GM23338 (cell line): ENCODE results near the gene NGF. TPM values are rescaled to one million over a fixed set of nuclear protein-coding genes. Genes with fewer than 3 reads are reported as not detected.

Source experiments
- ATAC-seq: fragments of 200-7000 bp; cut with Tn5 transposase; 3 replicates; pipeline ENCODE4 v1.9.1; 2020
- DNase-seq: peaks from one replicate; pipeline ENCODE4 v3.0.0-alpha.2; 2015; ENCODE audit warnings: low spot score
- H2AFZ ChIP-seq: fragments of 200-600 bp; sonication (generic); 2 replicates; pipeline ENCODE4 v1.8.0; 2016; ENCODE audit warnings: antibody characterized with exemption, mild to moderate bottlenecking, moderate library complexity
- H3F3A ChIP-seq: fragments of 200-600 bp; sonication (generic); replicated peaks from 2 replicates; pipeline ENCODE4 v1.8.0; 2017; ENCODE audit warnings: antibody characterized with exemption, mixed run types, low read depth
- H3K27ac ChIP-seq: fragments of 200-600 bp; sonication (generic); 2 replicates; pipeline ENCODE4 v1.6.1; 2016; ENCODE audit warnings: low read depth
- H3K27me3 ChIP-seq: fragments of 200-600 bp; sonication (generic); 2 replicates; pipeline ENCODE4 v1.8.0; 2016; ENCODE audit warnings: mild to moderate bottlenecking, mixed run types, moderate library complexity; ENCODE audit not compliant: insufficient read depth
- H3K36me3 ChIP-seq: fragments of 200-600 bp; sonication (generic); 2 replicates; pipeline ENCODE4 v1.8.0; 2016; ENCODE audit warnings: mild to moderate bottlenecking; ENCODE audit not compliant: insufficient read depth
- H3K4me1 ChIP-seq: fragments of 200-600 bp; sonication (generic); 2 replicates; pipeline ENCODE4 v1.8.0; 2016; ENCODE audit warnings: mild to moderate bottlenecking, moderate library complexity; ENCODE audit not compliant: insufficient read depth
- H3K4me2 ChIP-seq: fragments of 200-600 bp; sonication (generic); 2 replicates; pipeline ENCODE4 v1.7.1; 2017; ENCODE audit warnings: mixed run types
- H3K4me3 ChIP-seq: fragments of 200-600 bp; sonication (generic); 2 replicates; pipeline ENCODE4 v1.6.1; 2016; ENCODE audit warnings: mixed run types
- H3K79me2 ChIP-seq: fragments of 200-600 bp; sonication (generic); replicated peaks from 2 replicates; pipeline ENCODE4 v1.8.0; 2017; ENCODE audit warnings: mild to moderate bottlenecking; ENCODE audit not compliant: insufficient read depth
- H3K9me2 ChIP-seq: fragments of 200-600 bp; sonication (generic); 2 replicates; pipeline ENCODE4 v1.8.0; 2017; ENCODE audit not compliant: insufficient read depth
- H4K20me1 ChIP-seq: fragments of 200-600 bp; sonication (generic); replicated peaks from 2 replicates; pipeline ENCODE4 v1.8.0; 2017; ENCODE audit warnings: mild to moderate bottlenecking; ENCODE audit not compliant: insufficient read depth
- H3K27ac Mint-ChIP-seq: 2 replicates; pipeline ENCODE4 v1.8.0; 2020; ENCODE audit warnings: inconsistent platforms, mild to moderate bottlenecking, moderate library complexity, mixed read lengths
- H3K27me3 Mint-ChIP-seq: 3 replicates; pipeline ENCODE4 v1.8.0; 2022; ENCODE audit warnings: low read depth, mild to moderate bottlenecking, moderate library complexity, mixed read lengths, inconsistent platforms; ENCODE audit not compliant: insufficient read depth, poor library complexity
- H3K36me3 Mint-ChIP-seq: 3 replicates; pipeline ENCODE4 v1.8.0; 2021; ENCODE audit warnings: low read depth, mild to moderate bottlenecking, inconsistent platforms, moderate library complexity, mixed read lengths
- H3K4me1 Mint-ChIP-seq: 3 replicates; pipeline ENCODE4 v1.8.0; 2020; ENCODE audit warnings: mild to moderate bottlenecking, inconsistent platforms, mixed read lengths
- H3K4me3 Mint-ChIP-seq: 3 replicates; pipeline ENCODE4 v1.8.0; 2021; ENCODE audit warnings: moderate library complexity, mild to moderate bottlenecking, inconsistent platforms, mixed read lengths
- H3K9me3 Mint-ChIP-seq: 3 replicates; pipeline ENCODE4 v1.8.0; 2020; ENCODE audit warnings: moderate library complexity, mild to moderate bottlenecking, inconsistent platforms, mixed read lengths
- CREB1 ChIP-seq: fragments of 250-450 bp; sonication (Bioruptor Pico); IDR thresholded peaks from 2 replicates; pipeline ENCODE4 v1.5.0; 2020; ENCODE audit warnings: low read depth, mild to moderate bottlenecking, moderate library complexity
- CTCF ChIP-seq, 2 experiments: fragments of 200-600 bp in 1 of 2; sonication (generic) in 1 of 2; conservative IDR thresholded peaks; 2 replicates each; pipeline versions ENCODE4 v1.5.1 to v1.6.1; 2016 to 2017; ENCODE audit warnings: antibody characterized with exemption in 2 of 2, low read depth in 2 of 2, mild to moderate bottlenecking in 2 of 2, moderate library complexity in 1 of 2
- ETS1 ChIP-seq: IDR thresholded peaks from 2 replicates; pipeline ENCODE4 v1.6.1; 2016; ENCODE audit warnings: antibody characterized with exemption
- EZH2 ChIP-seq: fragments of 200-600 bp; sonication (generic); IDR thresholded peaks from one replicate; pipeline ENCODE4 v1.8.0; 2017; ENCODE audit warnings: antibody characterized with exemption, mild to moderate bottlenecking, low read depth; ENCODE audit not compliant: unreplicated experiment
- EZH2phosphoT487 ChIP-seq: fragments of 200-600 bp; sonication (generic); IDR thresholded peaks from one replicate; pipeline ENCODE4 v1.8.1; 2018; ENCODE audit warnings: antibody characterized with exemption; ENCODE audit not compliant: unreplicated experiment
- JUNB ChIP-seq: IDR thresholded peaks from one replicate; pipeline ENCODE4 v1.6.1; 2016; ENCODE audit warnings: antibody characterized with exemption; ENCODE audit not compliant: unreplicated experiment
- NANOG ChIP-seq: IDR thresholded peaks from 2 replicates; pipeline ENCODE4 v1.6.1; 2016; ENCODE audit warnings: antibody characterized with exemption, borderline replicate concordance
- POLR2AphosphoS5 ChIP-seq: IDR thresholded peaks from 2 replicates; pipeline ENCODE4 v1.6.1; 2016; ENCODE audit warnings: antibody characterized with exemption, low read depth
- REST ChIP-seq: IDR thresholded peaks from one replicate; pipeline ENCODE4 v1.6.1; 2018; ENCODE audit warnings: antibody characterized with exemption; ENCODE audit not compliant: unreplicated experiment
- STAT1 ChIP-seq: IDR thresholded peaks from one replicate; pipeline ENCODE4 v1.6.1; 2016; ENCODE audit warnings: antibody characterized with exemption; ENCODE audit not compliant: unreplicated experiment
- ZNF114 ChIP-seq: fragments of 250-450 bp; sonication (Bioruptor Pico); IDR thresholded peaks from 2 replicates; pipeline ENCODE4 v1.5.0; 2020; ENCODE audit warnings: mild to moderate bottlenecking, moderate library complexity
- ZNF331 ChIP-seq: fragments of 250-450 bp; sonication (Bioruptor Pico); IDR thresholded peaks from 2 replicates; pipeline ENCODE4 v1.5.0; 2020; ENCODE audit warnings: low read depth, mild to moderate bottlenecking, moderate library complexity
- ZNF462 ChIP-seq: fragments of 250-450 bp; sonication (Bioruptor Pico); IDR thresholded peaks from 2 replicates; pipeline ENCODE4 v1.5.0; 2020; ENCODE audit warnings: mild to moderate bottlenecking, moderate library complexity
- polyA plus RNA-seq: library from polyadenylated mRNA; unstranded; fragments of >200 nt; fragmentation: Nextera tagmentation; extraction: Ambion mirVana; gene quantifications from 2 replicates; pipeline ENCODE4 v1.2.1, GENCODE V29; 2016
- total RNA-seq: library from RNA; depleted of rRNA; stranded (reverse); fragments of >200 nt; shearing (Covaris generic); gene quantifications from 2 replicates; pipeline ENCODE4 v1.2.3, GENCODE V29; 2014

Gene NGF
- total and polyA plus RNA-seq, 2 experiments from 2014 or later = 0.28 to 0.92 TPM

- Histone ChIP-seq H2AFZ (no peak overlapping the region), H3F3A (no peaks in the 10 kb centered on the region), H3K9me2 (0 out of 2 replicates have a peak, but pooled peaks cover 6% of the 10 kb centered on the region), H3K27me3 (no peaks in the 10 kb centered on the region), H3K27ac (no peak overlapping the region), H3K36me3 (no peaks in the 10 kb centered on the region), H3K79me2 (no peaks in the 10 kb centered on the region), H3K4me2 (no peak overlapping the region), H3K4me3 (no peak overlapping the region), H4K20me1 (no peaks in the 10 kb centered on the region), H3K4me1 (no peaks in the 10 kb centered on the region)
- H3K36me3 Mint-ChIP-seq = no peaks in the 10 kb centered on the region
- H3K4me3 Mint-ChIP-seq = no peak overlapping the region
- DNase-seq (no peak), ATAC-seq (no peak)
- no peaks in the 10 kb centered on the region for H3K27me3 Mint-ChIP-seq
- TF ChIP-seq JUNB = no peak
- no peak for TF ChIP-seq ZNF114 (CRISPR knock-in tag)
- no peak for TF ChIP-seq CTCF (conservative IDR thresholded peaks at IDR 0.05; ENCODE audit: low read depth in 2 of 2)
- no peak for TF ChIP-seq STAT1
- TF ChIP-seq ZNF331 (CRISPR knock-in tag) = no peak
- no peak for TF ChIP-seq REST
- no peak for TF ChIP-seq EZH2
- no peak for TF ChIP-seq EZH2phosphoT487
- TF ChIP-seq ETS1 = no peak
- TF ChIP-seq NANOG = no peak
- no peak for TF ChIP-seq CREB1 (CRISPR knock-in tag)
- no peak for TF ChIP-seq ZNF462
- no peak for TF ChIP-seq POLR2AphosphoS5
- H3K27ac Mint-ChIP-seq = no peak overlapping the region
- peaks cover 13% of the 10 kb centered on the region; the same call in 2 of the 3 replicates for H3K4me1 Mint-ChIP-seq
- no peaks in the 10 kb centered on the region for H3K9me3 Mint-ChIP-seq
Measured at GRCh38 chr1:115326419-115326818, 11.6 kb downstream of the NGF start.
